GM06990 (cell line): Measurements from ENCODE around the gene GDPD5.

Experiments used
- DNase-seq: peaks from one replicate; pipeline ENCODE4 v3.0.0-alpha.2; 2011; ENCODE audit not compliant: insufficient read length; ENCODE audit errors: extremely low read depth
- H3K27me3 ChIP-seq: replicated peaks from 2 replicates; pipeline ENCODE4 v1.6.0; 2011; ENCODE audit warnings: low read length; ENCODE audit not compliant: control insufficient read depth, insufficient read depth
- H3K36me3 ChIP-seq: 2 replicates; pipeline ENCODE4 v1.5.1; 2011; ENCODE audit warnings: low read length; ENCODE audit not compliant: control insufficient read depth, insufficient read depth
- H3K4me3 ChIP-seq: replicated peaks from 2 replicates; pipeline ENCODE4 v1.5.1; 2011; ENCODE audit warnings: low read depth, mild to moderate bottlenecking, control low read depth, low read length
- CTCF ChIP-seq: IDR thresholded peaks from 2 replicates; pipeline ENCODE4 v1.5.1; 2011; ENCODE audit warnings: low read length, control low read depth, mild to moderate bottlenecking, inconsistent platforms; ENCODE audit not compliant: insufficient read depth, poor library complexity, severe bottlenecking

GDPD5 gene

DNA sequence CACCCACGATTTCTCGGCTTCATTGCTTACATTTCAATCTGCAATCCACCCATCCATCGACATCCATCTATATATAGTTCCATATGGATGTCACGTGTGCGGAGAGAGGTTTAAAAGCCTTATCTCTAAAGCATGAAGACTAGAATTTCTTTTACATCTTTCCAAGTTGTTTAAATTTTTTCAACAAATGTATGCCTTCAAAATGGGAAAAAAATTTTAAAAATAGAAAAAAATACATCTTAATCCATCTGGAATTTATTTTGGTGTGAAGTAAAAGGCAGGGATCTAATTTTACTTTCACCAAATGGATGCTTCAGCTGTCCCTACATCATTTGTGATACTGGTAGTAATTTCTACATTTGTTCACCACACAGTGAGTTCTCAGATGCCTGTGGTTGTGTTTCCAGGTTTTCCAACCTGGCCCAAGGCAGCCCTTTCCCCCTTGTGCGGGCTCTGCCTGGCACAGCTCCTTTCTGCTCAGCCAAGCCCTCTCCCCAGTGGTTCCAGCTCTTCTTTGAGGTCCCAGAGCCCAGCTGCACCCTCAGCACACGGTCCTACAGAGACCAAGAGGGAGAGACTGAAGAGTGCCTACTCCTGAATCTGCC is 55.2 kb downstream of the GDPD5 start:
- H3K36me3 ChIP-seq: no peaks in the 10 kb centered on the region; the same call in 1 of the 2 replicates
- TF ChIP-seq CTCF: no peak

DNA sequence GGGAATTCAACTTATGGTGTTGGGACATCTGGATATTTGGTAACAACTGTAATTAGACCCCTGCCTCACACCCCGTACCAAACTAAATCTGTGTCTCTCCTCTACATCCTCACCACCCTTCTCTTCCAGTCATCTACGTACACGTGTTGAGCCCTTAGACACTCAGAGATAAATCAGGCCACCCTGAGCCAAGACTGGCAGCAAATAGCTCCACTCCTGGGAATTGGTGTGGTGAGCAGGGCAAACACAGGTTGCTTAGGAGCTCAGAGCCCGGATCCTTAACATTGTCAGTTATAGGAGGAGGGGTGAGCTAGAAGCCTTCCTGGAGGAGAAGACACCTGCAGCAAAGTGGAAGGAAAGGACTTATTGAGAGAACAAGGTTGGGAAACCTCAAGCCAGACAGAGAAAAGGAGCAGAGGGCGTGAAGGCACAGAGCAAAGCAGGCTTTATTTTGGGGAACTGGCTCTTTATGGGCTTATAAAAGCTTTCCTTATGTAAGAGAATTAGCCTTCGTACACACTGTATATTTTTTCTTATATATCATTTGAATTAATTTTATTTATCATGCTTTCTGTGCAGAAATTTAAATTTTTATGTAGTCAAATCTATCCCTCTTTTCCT is 55.8 kb downstream of the GDPD5 start:
- no peaks in the 10 kb centered on the region; the same call in 1 of the 2 replicates for H3K36me3 ChIP-seq
- DNase-seq: no peak
- H3K4me3 ChIP-seq: no peak overlapping the region
- H3K27me3 ChIP-seq: no peaks in the 10 kb centered on the region
- TF ChIP-seq CTCF: no peak

More for the DNA sequence above, 55.2 kb downstream of the GDPD5 start:
- DNase-seq: no peak
- H3K27me3 ChIP-seq: no peaks in the 10 kb centered on the region
- no peak overlapping the region for H3K4me3 ChIP-seq

GRCh38 chr11:75468534-75469340 is 57.0 kb downstream of the GDPD5 start:
- H3K27me3 ChIP-seq: no peaks in the 10 kb centered on the region; the same call in 1 of the 2 replicates
- no peak overlapping the region for H3K4me3 ChIP-seq
- TF ChIP-seq CTCF: no peak
- DNase-seq: no peak
- H3K36me3 ChIP-seq: no peaks in the 10 kb centered on the region; the same call in 1 of the 2 replicates

DNA sequence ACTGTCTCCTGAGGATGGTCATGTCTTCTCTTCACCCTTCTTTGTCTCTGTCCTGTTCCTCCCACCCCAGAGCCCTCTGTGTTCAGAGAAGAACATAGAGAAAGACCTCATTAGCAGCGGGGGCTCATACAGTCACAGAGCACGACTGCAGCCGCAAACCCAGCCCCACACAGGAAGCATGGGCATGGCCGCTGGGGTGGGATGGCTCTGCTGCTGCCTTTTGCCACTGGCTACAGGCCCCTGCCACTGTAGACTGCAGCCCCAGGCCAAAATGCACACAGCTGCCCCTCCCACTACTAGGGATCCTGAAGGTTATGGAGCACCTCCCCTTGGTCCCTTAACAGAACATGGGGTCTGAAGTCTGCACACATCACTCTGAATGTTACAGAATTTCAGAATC is 57.9 kb downstream of the GDPD5 start:
- H3K4me3 ChIP-seq: no peak overlapping the region
- no peaks in the 10 kb centered on the region; the same call in 1 of the 2 replicates for H3K36me3 ChIP-seq
- no peak for TF ChIP-seq CTCF
- no peaks in the 10 kb centered on the region; the same call in 1 of the 2 replicates for H3K27me3 ChIP-seq
- DNase-seq: no peak

GRCh38 chr11:75467311-75467710 is 58.4 kb downstream of the GDPD5 start:
- H3K36me3 ChIP-seq: no peaks in the 10 kb centered on the region; the same call in 1 of the 2 replicates
- no peaks in the 10 kb centered on the region; the same call in 1 of the 2 replicates for H3K27me3 ChIP-seq
- no peak for DNase-seq
- TF ChIP-seq CTCF: no peak
- no peak overlapping the region for H3K4me3 ChIP-seq
